ENCODE results near the gene MSS51. TPM values are rescaled to one million over a fixed set of nuclear protein-coding genes. Genes with fewer than 3 reads are reported as not detected.

Gene MSS51
- total RNA-seq, 8 experiments from 2014 or later: 0.76 to 5.3 (median 2.2) TPM

Other genes with a start within 250 kb of the MSS51 start
- 10 to 100 TPM; 12.7 to 50.9 (median 26.8) TPM for gene DNAJC9, start 186.3 kb downstream of the MSS51 start, total RNA-seq
- gene MRPS16, start 180.9 kb downstream of the MSS51 start, total RNA-seq: 10 to 100 TPM; 38.8 to 82.3 (median 69.4) TPM
- gene CFAP70, start 74.7 kb downstream of the MSS51 start, total RNA-seq: 10 to 100 TPM in 1 of 8 experiments, 1 to 10 TPM in 6, under 1 TPM in 1; 0.71 to 16.6 (median 2.0) TPM
- gene ANXA7, start 19.5 kb downstream of the MSS51 start, total RNA-seq: 100 to 1,000 TPM in 1 of 8 experiments, 10 to 100 TPM in 7; 18.2 to 163 (median 36.9) TPM
- gene PPP3CB, start 62.5 kb upstream of the MSS51 start, total RNA-seq: 10 to 100 TPM; 17.7 to 53.8 (median 39.7) TPM
- 10 to 100 TPM in 7 of 8 experiments, 1 to 10 TPM in 1; 6.1 to 26.9 (median 23.8) TPM for gene USP54, start 157.8 kb upstream of the MSS51 start, total RNA-seq
- under 1 TPM in 5 of 8 experiments, not detected in 3; 0.11 to 0.64 (median 0.51) TPM for gene MYOZ1, start 207.9 kb upstream of the MSS51 start, total RNA-seq
- 1 to 10 TPM in 2 of 8 experiments, under 1 TPM in 6; 0.31 to 1.5 (median 0.52) TPM for gene SYNPO2L, start 222.5 kb upstream of the MSS51 start, total RNA-seq

Data from motor neuron (in vitro differentiated cells).